DND-41 (cell line): ENCODE data around the gene APBB2.

ENCODE experiments used
- ATAC-seq: fragments of 200-7000 bp; cut with Tn5 transposase; 3 replicates; pipeline ENCODE4 v1.9.1; 2021; ENCODE audit warnings: low read depth; ENCODE audit not compliant: insufficient read depth
- DNase-seq: peaks from one replicate; pipeline ENCODE4 v3.0.0-alpha.2; 2020
- H2AFZ ChIP-seq: 2 replicates; pipeline ENCODE4 v1.6.0; 2012; ENCODE audit warnings: low read depth, low read length
- H3K27ac ChIP-seq: 2 replicates; pipeline ENCODE4 v1.5.1; 2012; ENCODE audit warnings: low read length, inconsistent platforms
- H3K27me3 ChIP-seq: fragments of 200-600 bp; sonication (generic); 2 replicates; pipeline ENCODE4 v1.6.0; 2012; ENCODE audit warnings: low read length, mild to moderate bottlenecking, inconsistent platforms; ENCODE audit not compliant: insufficient read depth, poor library complexity
- H3K36me3 ChIP-seq: 2 replicates; pipeline ENCODE4 v1.5.1; 2012; ENCODE audit warnings: low read length, inconsistent platforms; ENCODE audit not compliant: insufficient read depth
- H3K4me1 ChIP-seq: 2 replicates; pipeline ENCODE4 v1.5.1; 2012; ENCODE audit warnings: mild to moderate bottlenecking, low read length; ENCODE audit not compliant: insufficient read depth
- H3K4me2 ChIP-seq: 2 replicates; pipeline ENCODE4 v1.6.0; 2012; ENCODE audit warnings: mild to moderate bottlenecking, moderate library complexity, low read length, inconsistent platforms; ENCODE audit not compliant: insufficient read depth
- H3K4me3 ChIP-seq, 2 experiments: fragments of 200-600 bp in 1 of 2; shearing (Covaris generic) in 1 of 2; 2 replicates each; pipeline ENCODE4 v1.5.1; 2012 to 2016; ENCODE audit warnings: inconsistent platforms in 2 of 2, low read length in 2 of 2, mild to moderate bottlenecking in 2 of 2, low read depth in 1 of 2, moderate library complexity in 1 of 2
- H3K79me2 ChIP-seq: 2 replicates; pipeline ENCODE4 v1.6.0; 2012; ENCODE audit warnings: low read length, inconsistent platforms; ENCODE audit not compliant: insufficient read depth
- H3K9ac ChIP-seq: 2 replicates; pipeline ENCODE4 v1.6.0; 2012; ENCODE audit warnings: low read depth, mild to moderate bottlenecking, inconsistent platforms, low read length, moderate library complexity
- H3K9me3 ChIP-seq: 2 replicates; pipeline ENCODE4 v1.5.1; 2012; ENCODE audit warnings: low read length, moderate library complexity, mild to moderate bottlenecking, inconsistent platforms; ENCODE audit not compliant: insufficient read depth, severe bottlenecking
- H4K20me1 ChIP-seq: 2 replicates; pipeline ENCODE4 v1.6.0; 2012; ENCODE audit warnings: low read length; ENCODE audit not compliant: insufficient read depth
- EZH2 ChIP-seq: IDR thresholded peaks from 3 replicates; pipeline ENCODE4 v1.6.1; 2012; ENCODE audit warnings: borderline replicate concordance, low read depth, mild to moderate bottlenecking, moderate library complexity, low read length, inconsistent platforms; ENCODE audit not compliant: severe bottlenecking
- TF ChIP-seq, protein P1 (sequence below): IDR thresholded peaks from 2 replicates; pipeline ENCODE4 v1.5.1; 2012; ENCODE audit warnings: borderline replicate concordance, low read length, moderate library complexity, mild to moderate bottlenecking; ENCODE audit not compliant: poor library complexity, severe bottlenecking; ENCODE audit errors: extremely low read depth

APBB2 gene

DNA sequence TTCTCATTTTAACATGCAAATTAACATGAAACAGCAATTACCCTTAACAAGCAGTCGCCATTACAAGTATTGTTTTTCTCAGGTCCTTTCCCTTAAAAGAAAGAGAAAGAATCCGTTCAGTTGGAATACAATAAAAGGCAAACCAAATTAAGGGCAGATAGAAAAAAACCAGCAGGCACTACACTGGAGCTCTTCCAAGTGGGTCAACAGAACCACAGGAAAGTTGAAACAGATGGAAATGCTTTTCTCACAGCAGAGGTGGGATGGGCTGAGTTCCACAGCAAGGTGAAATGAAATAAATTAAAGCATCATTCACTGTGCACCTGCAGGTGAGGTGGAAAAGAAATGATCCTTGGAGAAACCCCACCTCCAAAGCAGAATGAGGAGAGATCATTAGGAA lies 102.6 kb downstream of the APBB2 start:
- H3K79me2 ChIP-seq: no peaks in the 10 kb centered on the region
- H3K4me2 ChIP-seq: no peak overlapping the region
- no peak overlapping the region for H3K27ac ChIP-seq
- ATAC-seq: no peak
- no peaks in the 10 kb centered on the region for H3K4me1 ChIP-seq
- peaks cover 3% of the 10 kb centered on the region for H3K27me3 ChIP-seq
- no peak for DNase-seq
- no peaks in the 10 kb centered on the region for H4K20me1 ChIP-seq
- H3K36me3 ChIP-seq: no peaks in the 10 kb centered on the region
- no peak overlapping the region for H3K4me3 ChIP-seq
- no peaks in the 10 kb centered on the region for H3K9me3 ChIP-seq
- H3K9ac ChIP-seq: no peak overlapping the region
- no peak overlapping the region for H2AFZ ChIP-seq
- TF ChIP-seq EZH2: no peak
- TF ChIP-seq, protein P1, sequence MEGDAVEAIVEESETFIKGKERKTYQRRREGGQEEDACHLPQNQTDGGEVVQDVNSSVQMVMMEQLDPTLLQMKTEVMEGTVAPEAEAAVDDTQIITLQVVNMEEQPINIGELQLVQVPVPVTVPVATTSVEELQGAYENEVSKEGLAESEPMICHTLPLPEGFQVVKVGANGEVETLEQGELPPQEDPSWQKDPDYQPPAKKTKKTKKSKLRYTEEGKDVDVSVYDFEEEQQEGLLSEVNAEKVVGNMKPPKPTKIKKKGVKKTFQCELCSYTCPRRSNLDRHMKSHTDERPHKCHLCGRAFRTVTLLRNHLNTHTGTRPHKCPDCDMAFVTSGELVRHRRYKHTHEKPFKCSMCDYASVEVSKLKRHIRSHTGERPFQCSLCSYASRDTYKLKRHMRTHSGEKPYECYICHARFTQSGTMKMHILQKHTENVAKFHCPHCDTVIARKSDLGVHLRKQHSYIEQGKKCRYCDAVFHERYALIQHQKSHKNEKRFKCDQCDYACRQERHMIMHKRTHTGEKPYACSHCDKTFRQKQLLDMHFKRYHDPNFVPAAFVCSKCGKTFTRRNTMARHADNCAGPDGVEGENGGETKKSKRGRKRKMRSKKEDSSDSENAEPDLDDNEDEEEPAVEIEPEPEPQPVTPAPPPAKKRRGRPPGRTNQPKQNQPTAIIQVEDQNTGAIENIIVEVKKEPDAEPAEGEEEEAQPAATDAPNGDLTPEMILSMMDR: no peak

DNA sequence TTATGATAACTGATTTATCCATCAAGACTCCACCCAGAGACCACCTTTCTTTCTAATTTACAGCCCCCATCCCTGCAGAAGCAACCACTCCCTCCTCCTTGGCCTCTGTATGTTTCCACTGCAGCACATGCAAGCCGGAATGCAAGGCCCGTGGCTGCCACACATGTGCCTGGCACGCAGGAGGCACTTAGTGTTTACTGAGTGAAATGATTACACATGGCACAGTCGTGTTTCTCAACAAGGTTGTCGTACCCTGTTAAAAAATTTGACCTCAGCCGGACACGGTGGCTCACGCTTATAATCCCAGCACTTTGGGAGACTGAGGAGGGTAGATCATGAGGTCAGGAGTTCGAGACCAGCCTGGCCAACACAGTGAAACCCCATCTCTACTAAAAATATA lies 104.3 kb downstream of the APBB2 start:
- no peak overlapping the region for H2AFZ ChIP-seq
- no peak overlapping the region for H3K4me3 ChIP-seq
- H3K79me2 ChIP-seq: no peaks in the 10 kb centered on the region
- no peak overlapping the region for H3K27ac ChIP-seq
- DNase-seq (no peak), ATAC-seq (no peak)
- H3K4me2 ChIP-seq: no peak overlapping the region
- H4K20me1 ChIP-seq: no peaks in the 10 kb centered on the region
- TF ChIP-seq, protein P1: no peak
- no peak for TF ChIP-seq EZH2
- no peaks in the 10 kb centered on the region for H3K36me3 ChIP-seq
- no peak overlapping the region for H3K9ac ChIP-seq
- no peaks in the 10 kb centered on the region for H3K4me1 ChIP-seq
- no peaks in the 10 kb centered on the region for H3K9me3 ChIP-seq
- peaks cover 3% of the 10 kb centered on the region for H3K27me3 ChIP-seq

DNA sequence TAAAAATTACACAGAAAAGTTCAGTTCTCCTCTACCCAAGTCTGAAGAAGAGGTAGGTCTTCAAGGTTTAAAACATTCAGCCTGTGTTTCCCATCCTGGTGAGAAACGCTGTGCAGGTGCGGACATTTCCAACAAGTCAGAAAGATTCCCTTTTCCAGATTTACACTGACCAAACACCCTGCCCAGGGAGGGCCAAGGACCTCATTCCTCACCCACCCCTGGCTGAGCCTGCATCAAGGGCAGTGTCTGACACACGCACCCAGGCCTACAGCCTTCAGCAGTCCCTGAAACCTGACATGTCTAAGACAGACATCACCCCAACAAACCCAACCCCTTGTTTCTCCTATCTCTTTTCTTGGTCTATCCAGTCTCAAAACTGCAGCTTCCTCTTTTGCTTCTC lies 105.9 kb downstream of the APBB2 start:
- H3K36me3 ChIP-seq: no peaks in the 10 kb centered on the region
- H2AFZ ChIP-seq: no peak overlapping the region
- H3K79me2 ChIP-seq: no peaks in the 10 kb centered on the region
- ATAC-seq (no peak), DNase-seq (no peak)
- no peak overlapping the region for H3K4me3 ChIP-seq
- TF ChIP-seq, protein P1: no peak
- no peaks in the 10 kb centered on the region for H4K20me1 ChIP-seq
- H3K27me3 ChIP-seq: peaks cover 3% of the 10 kb centered on the region
- no peaks in the 10 kb centered on the region for H3K9me3 ChIP-seq
- no peak overlapping the region for H3K27ac ChIP-seq
- no peak overlapping the region for H3K9ac ChIP-seq
- H3K4me1 ChIP-seq: no peaks in the 10 kb centered on the region
- H3K4me2 ChIP-seq: no peak overlapping the region

DNA sequence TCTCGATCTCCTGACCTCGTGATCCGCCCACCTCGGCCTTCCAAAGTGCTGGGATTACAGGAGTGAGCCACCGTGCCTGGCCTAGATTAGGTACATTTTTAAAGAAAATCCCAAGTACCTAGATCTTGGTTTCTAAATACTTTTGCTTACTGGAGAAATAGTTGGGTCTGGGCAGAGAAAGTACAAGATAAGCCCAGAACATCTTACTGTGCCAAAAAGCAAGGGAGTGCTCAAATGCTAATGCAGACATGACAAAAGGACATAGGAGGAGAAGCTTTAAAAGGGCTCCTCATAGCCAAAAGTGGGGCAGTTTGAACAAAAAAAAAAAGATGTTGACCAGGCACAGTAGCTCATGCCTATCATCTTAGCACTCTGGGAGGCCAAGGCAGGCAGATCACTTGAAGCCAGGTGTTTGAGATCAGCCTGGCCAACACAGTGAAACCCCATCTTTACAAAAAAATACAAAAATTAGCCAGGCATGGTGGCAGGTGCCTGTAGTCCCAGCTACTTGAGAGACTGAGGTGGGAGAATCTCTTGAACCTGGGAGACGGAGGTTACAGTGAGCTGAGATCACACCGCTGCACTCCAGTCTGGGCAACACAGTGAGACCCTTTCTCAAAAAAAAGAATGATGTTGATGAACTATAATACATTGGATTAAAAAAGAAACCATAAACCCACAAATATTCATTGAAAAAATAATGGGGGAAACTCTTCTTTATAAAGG lies 107.5 kb downstream of the APBB2 start:
- no peaks in the 10 kb centered on the region for H3K9me3 ChIP-seq
- TF ChIP-seq EZH2: no peak
- TF ChIP-seq, protein P1: no peak
- H2AFZ ChIP-seq: no peak overlapping the region
- no peaks in the 10 kb centered on the region for H3K36me3 ChIP-seq
- H3K27me3 ChIP-seq: peaks cover 7% of the 10 kb centered on the region
- no peaks in the 10 kb centered on the region for H4K20me1 ChIP-seq
- no peak overlapping the region for H3K27ac ChIP-seq
- no peaks in the 10 kb centered on the region for H3K4me1 ChIP-seq
- H3K9ac ChIP-seq: no peak overlapping the region
- H3K4me3 ChIP-seq: no peak overlapping the region
- ATAC-seq: no peak
- no peak overlapping the region for H3K4me2 ChIP-seq
- DNase-seq: no peak
- no peaks in the 10 kb centered on the region for H3K79me2 ChIP-seq
